ENCODE measurements around the gene ECEL1.

GRCh38 chr2:232505856-232506255 lies 18.2 kb upstream of the ECEL1 start:
- TF ChIP-seq ZNF274 (IDR thresholded peaks at IDR 0.05; ENCODE audit: low read depth, low read length) (no peak), YY1 (IDR thresholded peaks at IDR 0.05; ENCODE audit: insufficient read depth, insufficient read length) (no peak)

All from NT2/D1 (cell line).